NB4 (cell line): Measurements from ENCODE around the gene CCN2.

Experiments
- MYC ChIP-seq: IDR thresholded peaks from 2 replicates; pipeline ENCODE4 v1.6.1; 2011; ENCODE audit warnings: low read depth, low read length
- POLR2A ChIP-seq: IDR thresholded peaks from 2 replicates; pipeline ENCODE4 v1.6.1; 2011; ENCODE audit warnings: mild to moderate bottlenecking; ENCODE audit not compliant: insufficient read length; ENCODE audit errors: extremely low read depth
- TF ChIP-seq, protein P1 (sequence below): IDR thresholded peaks from one replicate; pipeline ENCODE4 v1.5.1; 2012; ENCODE audit warnings: low read depth, low read length

- TF ChIP-seq, protein P1, sequence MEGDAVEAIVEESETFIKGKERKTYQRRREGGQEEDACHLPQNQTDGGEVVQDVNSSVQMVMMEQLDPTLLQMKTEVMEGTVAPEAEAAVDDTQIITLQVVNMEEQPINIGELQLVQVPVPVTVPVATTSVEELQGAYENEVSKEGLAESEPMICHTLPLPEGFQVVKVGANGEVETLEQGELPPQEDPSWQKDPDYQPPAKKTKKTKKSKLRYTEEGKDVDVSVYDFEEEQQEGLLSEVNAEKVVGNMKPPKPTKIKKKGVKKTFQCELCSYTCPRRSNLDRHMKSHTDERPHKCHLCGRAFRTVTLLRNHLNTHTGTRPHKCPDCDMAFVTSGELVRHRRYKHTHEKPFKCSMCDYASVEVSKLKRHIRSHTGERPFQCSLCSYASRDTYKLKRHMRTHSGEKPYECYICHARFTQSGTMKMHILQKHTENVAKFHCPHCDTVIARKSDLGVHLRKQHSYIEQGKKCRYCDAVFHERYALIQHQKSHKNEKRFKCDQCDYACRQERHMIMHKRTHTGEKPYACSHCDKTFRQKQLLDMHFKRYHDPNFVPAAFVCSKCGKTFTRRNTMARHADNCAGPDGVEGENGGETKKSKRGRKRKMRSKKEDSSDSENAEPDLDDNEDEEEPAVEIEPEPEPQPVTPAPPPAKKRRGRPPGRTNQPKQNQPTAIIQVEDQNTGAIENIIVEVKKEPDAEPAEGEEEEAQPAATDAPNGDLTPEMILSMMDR: no peak
- no peak for TF ChIP-seq POLR2A
- TF ChIP-seq MYC: no peak
These were observed 39.2 kb downstream of the CCN2 start for GRCh38 chr6:131911951-131912350.
